ENCODE results near the gene CACNA1B. TPM values are rescaled to one million over a fixed set of nuclear protein-coding genes. Genes with fewer than 3 reads are reported as not detected.

CACNA1B gene
- polyA plus RNA-seq, 1 experiment: 0.01 TPM

DNA sequence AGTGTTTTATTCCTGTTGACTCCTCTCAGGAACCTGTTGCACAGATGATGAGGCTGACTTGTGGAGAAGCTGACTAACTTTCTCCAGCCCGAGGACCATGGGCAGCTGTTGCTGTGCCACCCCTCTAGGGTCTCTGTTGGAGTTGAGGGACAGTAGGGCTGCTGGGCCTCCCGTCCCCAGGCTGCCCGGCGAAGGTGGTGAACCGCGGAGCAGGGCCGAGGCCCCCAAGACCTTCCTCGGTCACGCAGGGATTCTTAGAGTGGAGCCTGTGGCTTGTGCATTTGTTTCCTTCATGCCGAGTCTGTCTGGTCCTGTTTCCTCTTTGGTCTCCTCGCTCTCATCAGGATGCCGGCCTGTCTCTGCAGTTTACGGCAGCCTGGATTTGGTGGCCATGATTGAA, 40.2 kb downstream of the CACNA1B start:
- POLR2A ChIA-PET: no interaction called here
- no peaks in the 10 kb centered on the region for H3K36me3 ChIP-seq (ENCODE audit: control insufficient read depth, insufficient read depth, low read length)
- TF ChIP-seq, protein P1, sequence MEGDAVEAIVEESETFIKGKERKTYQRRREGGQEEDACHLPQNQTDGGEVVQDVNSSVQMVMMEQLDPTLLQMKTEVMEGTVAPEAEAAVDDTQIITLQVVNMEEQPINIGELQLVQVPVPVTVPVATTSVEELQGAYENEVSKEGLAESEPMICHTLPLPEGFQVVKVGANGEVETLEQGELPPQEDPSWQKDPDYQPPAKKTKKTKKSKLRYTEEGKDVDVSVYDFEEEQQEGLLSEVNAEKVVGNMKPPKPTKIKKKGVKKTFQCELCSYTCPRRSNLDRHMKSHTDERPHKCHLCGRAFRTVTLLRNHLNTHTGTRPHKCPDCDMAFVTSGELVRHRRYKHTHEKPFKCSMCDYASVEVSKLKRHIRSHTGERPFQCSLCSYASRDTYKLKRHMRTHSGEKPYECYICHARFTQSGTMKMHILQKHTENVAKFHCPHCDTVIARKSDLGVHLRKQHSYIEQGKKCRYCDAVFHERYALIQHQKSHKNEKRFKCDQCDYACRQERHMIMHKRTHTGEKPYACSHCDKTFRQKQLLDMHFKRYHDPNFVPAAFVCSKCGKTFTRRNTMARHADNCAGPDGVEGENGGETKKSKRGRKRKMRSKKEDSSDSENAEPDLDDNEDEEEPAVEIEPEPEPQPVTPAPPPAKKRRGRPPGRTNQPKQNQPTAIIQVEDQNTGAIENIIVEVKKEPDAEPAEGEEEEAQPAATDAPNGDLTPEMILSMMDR (IDR thresholded peaks at IDR 0.05; ENCODE audit: insufficient read depth, low read depth, low read length): no peak
- H3K4me3 ChIP-seq (ENCODE audit: low read depth, low read length): no peak overlapping the region
- CTCF ChIA-PET: no interaction called here
- DNase-seq (ENCODE audit: low read depth): no peak
- no peaks in the 10 kb centered on the region for H3K27me3 ChIP-seq (ENCODE audit: control insufficient read depth, insufficient read depth, low read length)

DNA sequence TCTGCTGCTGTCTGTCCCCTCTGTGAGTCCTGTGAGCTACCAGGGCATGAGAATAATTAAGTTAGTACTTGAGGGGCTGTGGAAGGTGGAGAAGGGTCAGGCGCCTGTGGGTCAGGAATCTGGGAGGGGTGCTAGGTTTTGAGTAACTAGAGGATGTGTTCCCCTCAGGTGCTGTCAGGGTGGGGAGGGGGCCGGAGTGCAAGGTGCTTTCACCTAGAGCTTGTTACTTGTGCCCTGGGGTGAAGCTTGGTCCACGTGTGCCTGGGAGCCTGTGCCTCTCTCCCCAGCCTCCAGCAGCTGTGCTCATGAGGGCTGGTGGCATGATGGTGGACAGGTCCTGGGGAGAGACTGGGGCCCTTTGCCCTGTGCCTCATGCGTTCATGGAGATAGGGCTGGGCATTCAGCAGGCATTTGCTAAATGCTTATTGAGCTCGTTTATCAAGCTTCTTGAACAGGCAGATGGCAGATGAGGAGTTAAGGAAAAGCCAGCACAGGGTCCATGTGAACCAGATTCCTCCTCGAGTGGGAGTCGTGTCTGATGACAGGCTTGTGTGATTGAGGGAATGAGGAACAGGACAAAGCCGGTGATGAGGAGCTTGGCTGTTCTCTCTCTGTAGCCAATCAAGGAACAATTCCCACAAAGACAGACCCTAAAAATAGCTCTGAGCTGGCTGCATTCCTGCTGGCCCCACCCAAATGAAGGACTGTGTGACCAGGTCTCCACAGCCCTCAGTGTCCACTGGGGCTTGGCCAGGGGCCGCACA, 40.9 kb downstream of the CACNA1B start:
- H3K4me3 ChIP-seq (ENCODE audit: low read depth, low read length): no peak overlapping the region
- H3K27me3 ChIP-seq (ENCODE audit: control insufficient read depth, insufficient read depth, low read length): no peaks in the 10 kb centered on the region
- TF ChIP-seq, protein P1 (IDR thresholded peaks at IDR 0.05; ENCODE audit: insufficient read depth, low read depth, low read length): no peak
- DNase-seq (ENCODE audit: low read depth): no peak
- POLR2A ChIA-PET: no interaction called here
- CTCF ChIA-PET: no interaction called here
- H3K36me3 ChIP-seq (ENCODE audit: control insufficient read depth, insufficient read depth, low read length): no peaks in the 10 kb centered on the region

- TF ChIP-seq, protein P1 (IDR thresholded peaks at IDR 0.05; ENCODE audit: insufficient read depth, low read depth, low read length): no peak
- POLR2A ChIA-PET: no interaction called here
- DNase-seq (ENCODE audit: low read depth): no peak
- Histone ChIP-seq H3K36me3 (ENCODE audit: control insufficient read depth, insufficient read depth, low read length) (no peaks in the 10 kb centered on the region), H3K27me3 (ENCODE audit: control insufficient read depth, insufficient read depth, low read length) (no peaks in the 10 kb centered on the region), H3K4me3 (ENCODE audit: low read depth, low read length) (no peak overlapping the region)
- CTCF ChIA-PET: no interaction called here
Measured at GRCh38 chr9:137919095-137919465, 41.5 kb downstream of the CACNA1B start.

DNA sequence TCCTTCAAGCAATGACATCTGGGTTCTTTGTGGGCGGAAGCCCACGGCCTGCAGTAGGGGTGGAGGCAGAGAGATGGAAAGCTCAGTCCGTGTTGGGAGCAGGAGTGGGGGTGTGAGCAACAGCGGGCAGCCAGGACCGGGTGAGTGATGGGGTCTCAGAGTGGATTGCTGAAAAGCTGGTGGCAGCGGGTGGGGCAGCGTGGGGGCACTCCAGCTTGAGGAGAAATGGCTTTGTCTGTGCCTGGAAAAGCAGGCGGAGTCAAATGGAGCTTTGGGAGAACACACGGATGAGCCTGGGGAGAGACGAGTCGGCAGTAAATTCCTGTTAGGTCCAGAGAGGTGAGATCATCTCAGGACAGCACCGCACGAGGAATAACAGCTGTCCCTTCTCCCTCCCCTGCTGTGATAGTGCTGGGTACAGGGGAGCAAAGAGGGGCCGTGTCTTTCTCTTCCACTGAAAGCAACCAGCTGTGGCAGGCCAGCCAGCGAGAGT, 42.1 kb downstream of the CACNA1B start:
- H3K27me3 ChIP-seq (ENCODE audit: control insufficient read depth, insufficient read depth, low read length): no peaks in the 10 kb centered on the region
- no peak overlapping the region for H3K4me3 ChIP-seq (ENCODE audit: low read depth, low read length)
- DNase-seq (ENCODE audit: low read depth): no peak
- H3K36me3 ChIP-seq (ENCODE audit: control insufficient read depth, insufficient read depth, low read length): no peaks in the 10 kb centered on the region
- POLR2A ChIA-PET: no interaction called here
- CTCF ChIA-PET: no interaction called here
- TF ChIP-seq, protein P1 (IDR thresholded peaks at IDR 0.05; ENCODE audit: insufficient read depth, low read depth, low read length): no peak

DNA sequence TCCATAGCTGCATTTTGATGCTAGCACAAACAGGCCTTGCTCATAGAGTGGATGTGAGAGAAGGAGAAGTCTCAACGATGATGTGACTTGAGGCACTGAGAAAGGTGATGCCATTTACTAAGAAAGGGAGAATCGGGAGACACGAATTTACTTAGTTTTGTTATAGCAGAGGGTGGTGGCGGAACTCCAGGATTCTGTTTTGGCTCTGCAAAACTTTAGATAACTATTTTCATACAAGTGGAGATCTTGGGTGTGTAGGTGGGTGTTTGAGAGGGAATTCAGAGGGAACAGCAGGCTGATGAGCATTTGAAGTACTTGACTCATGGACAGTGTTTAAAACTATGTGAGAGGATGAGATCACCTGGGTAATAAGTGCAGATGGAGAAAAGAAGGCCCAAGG, 43.2 kb downstream of the CACNA1B start:
- Histone ChIP-seq H3K27me3 (ENCODE audit: control insufficient read depth, insufficient read depth, low read length) (no peaks in the 10 kb centered on the region), H3K36me3 (ENCODE audit: control insufficient read depth, insufficient read depth, low read length) (no peaks in the 10 kb centered on the region), H3K4me3 (ENCODE audit: low read depth, low read length) (no peak overlapping the region)
- ChIA-PET CTCF (no interaction called here), POLR2A (no interaction called here)
- TF ChIP-seq, protein P1 (IDR thresholded peaks at IDR 0.05; ENCODE audit: insufficient read depth, low read depth, low read length): no peak
- DNase-seq (ENCODE audit: low read depth): no peak
